ENCODE measurements around the gene PTPRN2.
"Not testable (repeated sequence)": the region's sequence is repeated elsewhere in the genome, so short reads cannot be mapped to it uniquely, and the experiment has no call there.

Gene PTPRN2

GRCh38 chr7:157861551-157861950, 726.1 kb downstream of the PTPRN2 start:
- no peak for DNase-seq (ENCODE audit: low spot score)

DNA sequence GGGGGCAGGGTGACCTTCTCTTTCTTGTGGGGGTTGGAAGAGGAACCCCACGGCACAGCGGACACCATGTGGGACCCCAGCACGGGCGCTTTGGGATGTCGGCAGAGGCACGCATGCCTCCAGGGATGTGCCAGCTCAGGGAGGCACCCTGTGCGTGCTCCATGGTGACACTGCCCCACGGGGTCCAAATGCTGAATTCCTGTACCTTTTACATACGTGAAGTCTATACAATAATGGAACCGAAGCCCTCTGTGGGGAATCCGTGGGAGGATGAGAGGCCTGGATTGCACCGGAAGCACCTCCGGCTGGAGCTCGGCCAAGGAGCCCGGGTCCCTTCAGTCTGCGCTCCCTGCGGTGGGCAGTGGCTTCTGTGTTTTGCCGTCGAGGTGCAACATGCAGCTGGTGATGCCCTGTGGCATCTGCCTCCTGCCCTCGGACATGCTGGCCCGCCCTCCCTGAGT, 726.6 kb downstream of the PTPRN2 start:
- no peak for DNase-seq (ENCODE audit: low spot score)

DNA sequence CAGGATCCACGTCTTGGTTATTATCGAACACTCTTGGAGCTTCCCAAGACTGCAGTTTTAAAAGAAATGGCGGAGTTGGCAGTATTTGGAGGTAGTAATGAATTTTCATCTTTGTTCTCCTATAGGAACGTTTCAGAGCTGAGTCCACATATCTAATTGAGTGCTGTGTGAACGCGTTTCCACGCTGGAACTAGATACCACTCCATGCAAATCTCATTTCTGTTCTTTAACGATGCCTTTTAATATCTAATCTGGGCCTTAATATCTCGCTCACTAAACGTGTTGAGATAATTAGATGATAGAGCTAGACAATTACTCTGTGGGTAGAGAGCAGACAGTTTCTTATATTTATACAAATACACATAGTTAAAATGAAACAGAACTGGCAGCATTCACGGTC, 727.2 kb downstream of the PTPRN2 start:
- DNase-seq (ENCODE audit: low spot score): no peak

DNA sequence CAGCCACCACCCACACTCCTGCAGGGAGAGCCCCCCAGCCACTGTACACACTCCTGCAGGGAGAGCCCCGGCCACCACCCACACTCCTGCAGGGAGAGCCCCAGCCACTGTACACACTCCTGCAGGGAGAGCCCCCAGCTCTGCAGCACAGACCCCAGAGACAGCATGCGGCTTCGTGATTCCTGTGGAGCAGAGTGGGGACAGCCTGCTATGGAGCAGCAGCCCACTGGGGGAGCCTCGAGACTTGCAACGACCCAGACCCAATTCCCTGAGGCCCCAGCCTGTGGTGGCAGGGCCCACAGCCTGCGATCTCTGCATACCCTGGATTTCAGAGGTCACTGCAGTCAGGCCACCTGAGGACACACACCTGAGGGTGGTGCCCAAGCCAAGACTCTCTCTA, 727.7 kb downstream of the PTPRN2 start:
- no peak for DNase-seq (ENCODE audit: low spot score)

- DNase-seq (ENCODE audit: low spot score): no peak
Measured at GRCh38 chr7:157857578-157858075, 730.0 kb downstream of the PTPRN2 start.

- DNase-seq (ENCODE audit: low spot score): no peak
Measured at GRCh38 chr7:157856873-157857577, 730.6 kb downstream of the PTPRN2 start.

DNA sequence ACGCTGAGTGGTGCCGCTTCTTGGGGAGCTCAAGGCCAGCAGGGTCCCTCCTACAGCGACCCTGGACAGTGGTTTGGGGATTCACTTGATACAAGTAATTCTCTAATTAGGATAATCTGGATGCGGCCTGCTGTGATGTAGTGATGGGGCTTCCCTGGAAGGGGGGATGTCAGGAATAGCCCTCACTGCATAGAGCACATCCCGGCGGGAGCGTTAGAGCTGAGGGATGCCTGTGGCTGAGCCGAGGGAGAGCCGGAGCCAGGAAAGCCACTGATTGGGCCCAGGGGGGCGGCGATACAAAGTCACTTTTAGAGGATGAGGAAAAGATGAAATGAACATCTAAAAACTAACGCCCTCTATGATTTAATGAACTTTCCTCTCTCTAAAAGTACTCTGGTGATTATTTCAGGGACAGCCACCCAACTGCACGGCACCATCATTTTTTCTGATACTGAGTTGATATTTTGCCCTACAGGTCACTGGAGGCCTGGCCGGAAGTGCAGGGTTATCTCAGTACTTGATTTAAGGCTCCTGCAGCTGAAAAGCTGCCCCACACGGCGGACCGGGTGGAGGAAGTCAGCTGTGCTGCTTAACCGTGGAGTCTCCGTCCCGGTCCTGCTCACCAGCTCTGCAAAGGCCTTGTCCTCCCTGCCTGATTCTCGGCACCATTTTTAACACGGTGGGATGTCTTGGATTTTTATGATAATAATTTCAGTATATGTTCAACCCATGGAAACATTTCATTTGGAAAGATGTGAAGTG, 732.0 kb downstream of the PTPRN2 start:
- DNase-seq (ENCODE audit: low spot score): no peak

GRCh38 chr7:157855016-157855415, 732.6 kb downstream of the PTPRN2 start:
- no peak for DNase-seq (ENCODE audit: low spot score)

DNA sequence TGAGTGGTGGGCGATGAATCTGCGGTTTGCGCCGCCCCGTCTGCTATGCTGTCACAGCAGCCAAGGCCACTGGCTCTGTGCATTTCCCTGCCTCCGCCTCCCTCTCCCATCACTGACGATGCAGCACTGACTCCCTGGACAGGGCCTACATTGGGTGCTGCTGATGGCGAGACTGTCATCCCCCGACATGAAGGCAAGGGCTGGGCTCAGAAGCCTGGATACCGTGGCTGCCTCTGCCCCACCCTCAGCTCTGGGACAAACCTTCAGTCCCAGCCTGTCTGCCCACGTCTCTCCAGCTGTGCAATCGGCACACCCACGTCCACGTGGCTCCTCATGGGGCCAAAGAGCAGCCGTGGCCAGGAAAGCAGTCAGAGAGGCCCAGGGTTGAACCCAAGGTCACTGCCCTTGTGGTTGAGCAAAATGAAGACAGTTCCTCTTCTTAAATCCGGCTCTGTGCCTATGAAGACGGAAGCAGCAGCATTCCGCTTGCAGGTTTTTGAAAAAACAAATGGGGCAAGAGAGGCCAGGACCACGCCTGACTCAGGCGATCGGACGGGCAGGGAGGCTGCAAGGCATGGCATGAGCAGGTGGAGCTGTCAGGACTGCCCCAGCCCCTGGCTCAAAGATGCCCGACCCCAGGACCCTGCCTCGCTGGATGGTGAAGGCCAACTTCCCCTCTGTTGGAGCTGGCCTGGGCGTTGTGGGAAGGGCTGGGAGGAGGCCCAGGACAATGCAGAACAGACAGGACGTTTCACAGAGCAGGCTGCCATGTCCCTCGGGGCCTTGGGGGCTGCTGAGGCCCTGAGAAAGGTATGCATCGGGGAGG, 733.3 kb downstream of the PTPRN2 start:
- no peak for DNase-seq (ENCODE audit: low spot score)

GRCh38 chr7:157853789-157854065, 733.9 kb downstream of the PTPRN2 start:
- no peak for DNase-seq (ENCODE audit: low spot score)

DNA sequence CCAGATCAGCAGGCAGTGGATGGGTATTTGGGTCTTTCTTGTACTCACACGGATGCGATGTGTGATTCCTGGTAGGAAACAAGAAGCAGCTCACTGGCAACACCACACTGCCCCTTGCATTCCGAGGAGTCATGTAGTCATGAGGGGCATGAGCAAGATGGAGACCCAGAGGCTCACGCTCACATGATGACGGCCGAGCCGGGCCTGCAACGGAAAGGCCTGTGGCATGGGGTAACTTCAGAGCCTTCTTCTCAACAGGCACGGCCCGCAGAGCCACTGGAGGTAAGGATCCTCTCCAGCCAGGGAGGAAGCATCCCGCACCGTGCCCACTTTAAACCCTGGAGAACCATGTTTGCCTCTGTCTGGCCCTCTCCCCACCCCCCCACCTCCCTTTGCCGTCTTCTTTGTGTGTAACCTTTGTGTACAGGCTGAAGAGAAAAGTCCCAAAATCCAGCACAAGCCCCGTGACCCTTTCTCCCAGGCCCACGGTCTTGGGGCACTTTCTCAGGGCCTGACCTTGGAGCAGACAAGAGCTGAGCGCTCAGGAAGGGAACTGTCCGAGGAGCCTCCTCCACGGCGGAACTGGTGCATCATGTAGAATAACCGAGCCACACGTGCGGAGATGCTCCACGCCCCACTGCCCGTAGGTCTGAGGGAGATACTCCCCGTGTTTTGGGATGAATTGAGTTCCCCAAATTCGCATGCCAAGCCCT, 734.4 kb downstream of the PTPRN2 start:
- DNase-seq (ENCODE audit: low spot score): no peak

- no peak for DNase-seq (ENCODE audit: low spot score)
Measured at GRCh38 chr7:157851501-157852067, 736.0 kb downstream of the PTPRN2 start.

- DNase-seq (ENCODE audit: low spot score): no peak
Measured at GRCh38 chr7:157850481-157851444, 736.9 kb downstream of the PTPRN2 start.

GRCh38 chr7:157849726-157850125, 737.9 kb downstream of the PTPRN2 start:
- DNase-seq (ENCODE audit: low spot score): no peak

DNA sequence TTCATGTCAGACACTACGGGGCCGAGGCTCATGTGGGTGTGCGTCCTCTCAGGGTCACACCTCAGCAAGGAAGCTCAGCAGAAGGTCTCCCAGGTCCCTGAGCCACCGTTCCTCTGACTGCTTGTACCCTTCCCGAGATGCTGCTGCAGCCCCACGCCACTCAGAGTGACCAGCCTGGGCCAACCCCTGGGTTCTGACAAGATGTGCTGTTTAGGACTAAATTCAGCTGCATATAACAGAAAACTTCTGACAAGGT, 738.4 kb downstream of the PTPRN2 start:
- no peak for DNase-seq (ENCODE audit: low spot score)

GRCh38 chr7:157848508-157849340, 738.9 kb downstream of the PTPRN2 start:
- DNase-seq (ENCODE audit: low spot score): no peak

DNA sequence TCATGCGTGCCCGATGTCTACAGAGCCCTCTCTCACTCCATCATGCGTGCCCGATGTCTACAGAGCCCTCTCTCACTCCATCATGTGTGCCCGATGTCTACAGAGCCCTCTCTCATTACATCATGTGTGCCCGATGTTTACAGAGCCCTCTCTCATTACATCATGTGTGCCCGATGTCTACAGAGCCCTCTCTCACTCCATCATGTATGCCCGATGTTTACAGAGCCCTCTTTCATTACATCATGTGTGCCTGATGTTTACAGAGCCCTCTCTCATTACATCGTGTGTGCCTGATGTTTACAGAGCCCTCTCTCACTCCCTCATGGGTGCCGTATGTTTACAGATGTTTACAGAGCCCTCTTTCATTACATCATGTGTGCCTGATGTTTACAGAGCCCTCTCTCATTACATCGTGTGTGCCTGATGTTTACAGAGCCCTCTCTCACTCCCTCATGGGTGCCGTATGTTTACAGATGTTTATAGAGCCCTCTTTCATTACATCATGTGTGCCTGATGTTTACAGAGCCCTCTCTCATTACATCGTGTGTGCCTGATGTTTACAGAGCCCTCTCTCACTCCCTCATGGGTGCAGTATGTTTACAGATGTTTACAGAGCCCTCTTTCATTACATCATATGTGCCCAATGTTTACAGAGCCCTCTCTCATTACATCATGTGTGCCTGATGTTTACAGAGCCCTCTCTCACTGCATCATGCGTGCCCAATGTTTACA, 739.7 kb downstream of the PTPRN2 start:
- DNase-seq (ENCODE audit: low spot score): not testable (repeated sequence)

GRCh38 chr7:157846746-157847145, 740.9 kb downstream of the PTPRN2 start:
- DNase-seq (ENCODE audit: low spot score): not testable (repeated sequence)

GRCh38 chr7:157846271-157846670, 741.4 kb downstream of the PTPRN2 start:
- DNase-seq (ENCODE audit: low spot score): no peak
